HFFc6 (cell line): ENCODE measurements around the gene GALNTL6. TPM values are rescaled to one million over a fixed set of nuclear protein-coding genes. Genes with fewer than 3 reads are reported as not detected.

Experiments
- DNase-seq: peaks from one replicate; pipeline ENCODE4 v3.0.0-alpha.2; 2018
- H3K27ac Mint-ChIP-seq: 2 replicates; pipeline ENCODE4 v1.8.0; 2020; ENCODE audit warnings: mild to moderate bottlenecking, mixed read lengths
- H3K27me3 Mint-ChIP-seq: 2 replicates; pipeline ENCODE4 v1.8.0; 2021; ENCODE audit warnings: mild to moderate bottlenecking, moderate library complexity, mixed read lengths; ENCODE audit not compliant: insufficient read depth
- H3K36me3 Mint-ChIP-seq: 2 replicates; pipeline ENCODE4 v1.8.0; 2021; ENCODE audit warnings: low read depth, mixed read lengths
- H3K4me1 Mint-ChIP-seq: 2 replicates; pipeline ENCODE4 v1.8.0; 2020; ENCODE audit warnings: low read depth, mixed read lengths
- H3K4me3 Mint-ChIP-seq: 2 replicates; pipeline ENCODE4 v1.8.0; 2020; ENCODE audit warnings: mild to moderate bottlenecking, moderate library complexity, mixed read lengths
- H3K9me3 Mint-ChIP-seq: 2 replicates; pipeline ENCODE4 v1.8.0; 2020; ENCODE audit warnings: mild to moderate bottlenecking, mixed read lengths
- total RNA-seq, 6 experiments: library from RNA; stranded (reverse); fragmentation: NEBNext Ultra II Directional; extraction: Animal tissue kit (Norgen Biotek cat#: 25700); gene quantifications; 2 replicates in 1 of 6; 3 replicates in 5 of 6; pipeline ENCODE4 v1.2.3, GENCODE V29; 2021
- TF ChIP-seq, protein P1 (sequence below): fragments of 200-600 bp; sonication (generic); IDR thresholded peaks from 2 replicates; pipeline ENCODE4 v1.5.0; 2021; ENCODE audit warnings: antibody characterized with exemption, mild to moderate bottlenecking

Gene GALNTL6
- total RNA-seq, 6 experiments from 2014 or later: 0.07 TPM; not detected in 5

DNA sequence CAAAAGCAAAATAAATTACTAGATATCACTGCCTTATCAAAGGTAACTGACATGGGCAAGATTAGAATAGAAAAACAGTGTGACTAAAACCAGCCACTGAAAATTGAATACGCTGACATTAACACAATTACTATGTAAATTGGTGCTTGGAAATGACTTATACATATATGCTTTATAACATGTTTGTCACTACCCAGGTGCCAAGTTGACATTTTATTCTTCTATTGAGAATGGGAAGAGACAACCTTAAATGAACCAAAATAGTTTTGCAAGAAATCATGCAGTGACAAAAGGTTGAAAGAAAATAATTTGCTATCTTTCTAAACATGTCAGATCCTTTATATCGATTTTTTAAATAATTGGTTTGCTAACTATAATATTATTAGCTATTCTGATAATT lies 510.1 kb downstream of the GALNTL6 start:
- Mint-ChIP-seq H3K27ac (no peak overlapping the region), H3K36me3 (no peaks in the 10 kb centered on the region), H3K9me3 (peaks cover 18% of the 10 kb centered on the region), H3K4me1 (no peaks in the 10 kb centered on the region), H3K4me3 (no peak overlapping the region), H3K27me3 (no peaks in the 10 kb centered on the region)
- DNase-seq: no peak
- TF ChIP-seq, protein P1, sequence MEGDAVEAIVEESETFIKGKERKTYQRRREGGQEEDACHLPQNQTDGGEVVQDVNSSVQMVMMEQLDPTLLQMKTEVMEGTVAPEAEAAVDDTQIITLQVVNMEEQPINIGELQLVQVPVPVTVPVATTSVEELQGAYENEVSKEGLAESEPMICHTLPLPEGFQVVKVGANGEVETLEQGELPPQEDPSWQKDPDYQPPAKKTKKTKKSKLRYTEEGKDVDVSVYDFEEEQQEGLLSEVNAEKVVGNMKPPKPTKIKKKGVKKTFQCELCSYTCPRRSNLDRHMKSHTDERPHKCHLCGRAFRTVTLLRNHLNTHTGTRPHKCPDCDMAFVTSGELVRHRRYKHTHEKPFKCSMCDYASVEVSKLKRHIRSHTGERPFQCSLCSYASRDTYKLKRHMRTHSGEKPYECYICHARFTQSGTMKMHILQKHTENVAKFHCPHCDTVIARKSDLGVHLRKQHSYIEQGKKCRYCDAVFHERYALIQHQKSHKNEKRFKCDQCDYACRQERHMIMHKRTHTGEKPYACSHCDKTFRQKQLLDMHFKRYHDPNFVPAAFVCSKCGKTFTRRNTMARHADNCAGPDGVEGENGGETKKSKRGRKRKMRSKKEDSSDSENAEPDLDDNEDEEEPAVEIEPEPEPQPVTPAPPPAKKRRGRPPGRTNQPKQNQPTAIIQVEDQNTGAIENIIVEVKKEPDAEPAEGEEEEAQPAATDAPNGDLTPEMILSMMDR: no peak

DNA sequence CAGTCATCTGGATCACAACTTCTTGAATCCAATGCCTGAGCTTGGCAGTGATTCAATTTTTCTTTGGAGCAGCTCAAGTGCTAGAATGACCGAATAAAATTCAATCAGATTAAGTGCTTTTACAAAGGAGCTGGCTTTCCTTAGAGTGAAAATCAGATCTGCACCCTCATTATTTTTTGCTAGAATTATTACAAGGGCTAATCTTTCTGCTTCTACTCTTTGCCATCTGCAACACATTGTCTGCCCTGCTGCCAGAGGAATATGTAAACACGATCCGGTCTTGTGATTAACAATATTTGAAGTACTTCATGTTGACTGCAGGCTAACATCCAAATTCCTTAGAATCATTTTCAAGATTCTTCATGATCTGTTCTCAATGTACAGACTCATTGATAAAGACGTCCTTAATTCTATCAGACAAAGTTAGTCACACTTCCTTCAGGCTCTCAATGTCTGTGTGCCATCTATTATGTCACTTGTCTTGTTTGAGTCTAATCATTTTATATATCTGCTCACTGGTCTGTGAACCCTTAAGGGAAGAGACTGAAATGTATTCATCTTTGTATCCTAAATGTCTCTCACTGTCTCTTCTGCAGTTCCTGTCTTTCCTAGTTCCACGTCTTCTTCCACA lies 531.2 kb downstream of the GALNTL6 start:
- DNase-seq: no peak
- TF ChIP-seq, protein P1: no peak
- no peak overlapping the region for H3K4me3 Mint-ChIP-seq
- H3K27ac Mint-ChIP-seq: no peak overlapping the region
- H3K27me3 Mint-ChIP-seq: no peaks in the 10 kb centered on the region
- H3K36me3 Mint-ChIP-seq: peaks cover 4% of the 10 kb centered on the region; the same call in 1 of the 2 replicates
- peaks cover 25% of the 10 kb centered on the region for H3K9me3 Mint-ChIP-seq
- H3K4me1 Mint-ChIP-seq: no peaks in the 10 kb centered on the region

DNA sequence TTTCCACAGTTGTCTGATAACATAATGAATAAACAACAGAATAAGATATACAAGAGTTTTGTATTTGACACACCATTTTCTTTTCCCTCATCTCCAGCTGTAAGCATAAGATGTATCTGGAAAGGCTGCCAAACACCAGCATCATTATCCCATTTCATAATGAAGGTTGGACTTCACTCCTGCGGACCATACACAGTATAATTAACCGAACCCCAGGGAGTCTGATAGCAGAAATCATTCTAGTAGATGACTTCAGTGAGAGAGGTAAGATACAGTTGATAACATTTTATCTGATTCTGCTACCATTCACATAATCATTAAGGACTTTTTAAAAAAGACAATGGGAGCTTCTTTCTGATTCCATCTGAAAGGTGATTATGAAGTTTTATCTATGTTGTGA lies 535.2 kb downstream of the GALNTL6 start:
- DNase-seq: no peak
- Mint-ChIP-seq H3K27ac (no peak overlapping the region), H3K36me3 (no peaks in the 10 kb centered on the region), H3K4me3 (no peak overlapping the region), H3K9me3 (peaks cover 8% of the 10 kb centered on the region), H3K4me1 (no peaks in the 10 kb centered on the region), H3K27me3 (no peaks in the 10 kb centered on the region)
- TF ChIP-seq, protein P1: no peak

DNA sequence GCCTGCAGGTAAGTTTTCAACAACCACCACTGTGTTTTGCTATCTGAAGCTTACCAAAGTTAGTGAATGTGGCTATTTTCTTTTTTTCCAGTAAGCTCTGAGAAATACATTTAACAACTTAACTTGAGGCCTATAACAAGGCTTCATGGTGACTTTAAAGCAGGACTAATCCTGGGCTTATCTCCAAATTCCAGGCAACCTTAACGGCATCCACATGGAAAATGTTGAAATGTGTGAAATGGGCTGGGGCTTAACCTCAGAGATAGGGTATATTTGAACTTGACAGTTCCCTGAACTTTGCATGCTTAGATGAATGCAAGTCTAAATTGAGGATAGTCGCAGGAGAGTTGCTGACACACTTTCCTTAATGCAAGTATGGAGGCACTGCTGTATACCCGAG lies 539.2 kb downstream of the GALNTL6 start:
- no peak for DNase-seq
- H3K27ac Mint-ChIP-seq: no peak overlapping the region
- no peaks in the 10 kb centered on the region; the same call in 1 of the 2 replicates for H3K9me3 Mint-ChIP-seq
- H3K4me1 Mint-ChIP-seq: no peaks in the 10 kb centered on the region
- TF ChIP-seq, protein P1: no peak
- no peaks in the 10 kb centered on the region for H3K27me3 Mint-ChIP-seq
- H3K36me3 Mint-ChIP-seq: no peaks in the 10 kb centered on the region
- H3K4me3 Mint-ChIP-seq: no peak overlapping the region

DNA sequence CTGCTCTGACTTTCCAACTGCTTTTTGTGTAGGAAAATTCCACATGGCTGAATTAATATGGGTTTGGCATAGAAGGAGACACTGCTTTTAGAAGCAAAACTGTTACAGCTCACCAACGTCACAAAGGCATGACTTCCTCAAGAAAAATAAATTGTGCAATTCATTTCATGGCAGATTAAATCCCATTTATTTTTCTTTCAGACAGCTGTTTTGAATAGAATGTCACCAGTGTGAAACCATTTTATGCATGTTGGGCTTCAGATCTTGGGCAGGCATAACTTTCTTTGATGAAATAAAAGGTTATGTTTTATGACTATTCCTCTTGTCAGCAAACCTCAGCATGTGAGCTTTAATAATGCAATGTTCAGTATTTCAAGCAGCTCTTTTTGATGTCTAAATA lies 542.8 kb downstream of the GALNTL6 start:
- Mint-ChIP-seq H3K4me1 (no peaks in the 10 kb centered on the region), H3K36me3 (no peaks in the 10 kb centered on the region), H3K9me3 (no peaks in the 10 kb centered on the region; the same call in 1 of the 2 replicates), H3K4me3 (no peak overlapping the region), H3K27me3 (no peaks in the 10 kb centered on the region), H3K27ac (no peak overlapping the region)
- TF ChIP-seq, protein P1: no peak
- no peak for DNase-seq
